ENCODE measurements around the gene RNF168.
"Not testable (repeated sequence)": the region's sequence is repeated elsewhere in the genome, so short reads cannot be mapped to it uniquely, and the experiment has no call there.

Gene RNF168

GRCh38 chr3:196531418-196531817, 27.9 kb upstream of the RNF168 start:
- H3K27me3 ChIP-seq (ENCODE audit: control insufficient read depth, insufficient read depth, low read length) = no peaks in the 10 kb centered on the region
- H3K9me3 ChIP-seq (ENCODE audit: control insufficient read depth, insufficient read depth, low read depth, low read length) = peaks cover 13% of the 10 kb centered on the region
- H3K27ac ChIP-seq (ENCODE audit: low read depth, low read length) = no peak overlapping the region
- H3K4me1 ChIP-seq (ENCODE audit: control insufficient read depth, insufficient read depth, low read length) = no peaks in the 10 kb centered on the region; the same call in 1 of the 2 replicates
- no peak overlapping the region for H3K4me3 ChIP-seq (ENCODE audit: low read depth, low read length)
- H3K9ac ChIP-seq (ENCODE audit: low read length) = no peak overlapping the region
- no peaks in the 10 kb centered on the region for H3K36me3 ChIP-seq (ENCODE audit: control insufficient read depth, insufficient read depth, low read length)

- no peaks in the 10 kb centered on the region for H3K36me3 ChIP-seq (ENCODE audit: control insufficient read depth, insufficient read depth, low read length)
- no peaks in the 10 kb centered on the region; the same call in 1 of the 2 replicates for H3K4me1 ChIP-seq (ENCODE audit: control insufficient read depth, insufficient read depth, low read length)
- H3K27me3 ChIP-seq (ENCODE audit: control insufficient read depth, insufficient read depth, low read length) = no peaks in the 10 kb centered on the region
- H3K9me3 ChIP-seq (ENCODE audit: control insufficient read depth, insufficient read depth, low read depth, low read length) = peaks cover 13% of the 10 kb centered on the region
- H3K27ac ChIP-seq (ENCODE audit: low read depth, low read length) = no peak overlapping the region; the same call in 1 of the 2 replicates
- H3K9ac ChIP-seq (ENCODE audit: low read length) = peak overlapping the region; percentile 83
- peak overlapping the region; percentile 67 for H3K4me3 ChIP-seq (ENCODE audit: low read depth, low read length)
These were observed 25.2 kb upstream of the RNF168 start for GRCh38 chr3:196528639-196529233.

GRCh38 chr3:196525141-196525540, 21.6 kb upstream of the RNF168 start:
- Histone ChIP-seq H3K27me3 (ENCODE audit: control insufficient read depth, insufficient read depth, low read length) (no peaks in the 10 kb centered on the region), H3K4me1 (ENCODE audit: control insufficient read depth, insufficient read depth, low read length) (no peaks in the 10 kb centered on the region; the same call in 1 of the 2 replicates), H3K27ac (ENCODE audit: low read depth, low read length) (no peak overlapping the region), H3K36me3 (ENCODE audit: control insufficient read depth, insufficient read depth, low read length) (no peaks in the 10 kb centered on the region), H3K9ac (ENCODE audit: low read length) (no peak overlapping the region), H3K9me3 (ENCODE audit: control insufficient read depth, insufficient read depth, low read depth, low read length) (peaks cover 25% of the 10 kb centered on the region), H3K4me3 (ENCODE audit: low read depth, low read length) (no peak overlapping the region)

GRCh38 chr3:196524527-196524926, 21.0 kb upstream of the RNF168 start:
- peaks cover 31% of the 10 kb centered on the region for H3K9me3 ChIP-seq (ENCODE audit: control insufficient read depth, insufficient read depth, low read depth, low read length)
- H3K9ac ChIP-seq (ENCODE audit: low read length) = no peak overlapping the region
- H3K27ac ChIP-seq (ENCODE audit: low read depth, low read length) = no peak overlapping the region
- no peaks in the 10 kb centered on the region for H3K36me3 ChIP-seq (ENCODE audit: control insufficient read depth, insufficient read depth, low read length)
- no peaks in the 10 kb centered on the region for H3K27me3 ChIP-seq (ENCODE audit: control insufficient read depth, insufficient read depth, low read length)
- no peaks in the 10 kb centered on the region; the same call in 1 of the 2 replicates for H3K4me1 ChIP-seq (ENCODE audit: control insufficient read depth, insufficient read depth, low read length)
- H3K4me3 ChIP-seq (ENCODE audit: low read depth, low read length) = no peak overlapping the region

GRCh38 chr3:196523841-196524240, 20.3 kb upstream of the RNF168 start:
- Histone ChIP-seq H3K36me3 (ENCODE audit: control insufficient read depth, insufficient read depth, low read length) (no peaks in the 10 kb centered on the region), H3K27me3 (ENCODE audit: control insufficient read depth, insufficient read depth, low read length) (no peaks in the 10 kb centered on the region), H3K4me3 (ENCODE audit: low read depth, low read length) (no peak overlapping the region), H3K9ac (ENCODE audit: low read length) (no peak overlapping the region), H3K27ac (ENCODE audit: low read depth, low read length) (no peak overlapping the region), H3K4me1 (ENCODE audit: control insufficient read depth, insufficient read depth, low read length) (peaks cover 2% of the 10 kb centered on the region; the same call in 1 of the 2 replicates), H3K9me3 (ENCODE audit: control insufficient read depth, insufficient read depth, low read depth, low read length) (peaks cover 38% of the 10 kb centered on the region)

- H3K27ac ChIP-seq (ENCODE audit: low read depth, low read length); H3K36me3 ChIP-seq (ENCODE audit: control insufficient read depth, insufficient read depth, low read length); H3K9ac ChIP-seq (ENCODE audit: low read length); H3K27me3 ChIP-seq (ENCODE audit: control insufficient read depth, insufficient read depth, low read length); H3K4me3 ChIP-seq (ENCODE audit: low read depth, low read length): not testable (repeated sequence)
- Histone ChIP-seq H3K9me3 (ENCODE audit: control insufficient read depth, insufficient read depth, low read depth, low read length) (peaks cover 49% of the 10 kb centered on the region), H3K4me1 (ENCODE audit: control insufficient read depth, insufficient read depth, low read length) (peaks cover 11% of the 10 kb centered on the region)
These were observed 17.7 kb upstream of the RNF168 start for GRCh38 chr3:196521291-196521690.

GRCh38 chr3:196519718-196520082, 16.1 kb upstream of the RNF168 start:
- no peak overlapping the region for H3K27ac ChIP-seq (ENCODE audit: low read depth, low read length)
- H3K9me3 ChIP-seq (ENCODE audit: control insufficient read depth, insufficient read depth, low read depth, low read length) = peaks cover 49% of the 10 kb centered on the region
- peaks cover 11% of the 10 kb centered on the region for H3K4me1 ChIP-seq (ENCODE audit: control insufficient read depth, insufficient read depth, low read length)
- H3K9ac ChIP-seq (ENCODE audit: low read length) = no peak overlapping the region
- H3K36me3 ChIP-seq (ENCODE audit: control insufficient read depth, insufficient read depth, low read length) = no peaks in the 10 kb centered on the region
- H3K4me3 ChIP-seq (ENCODE audit: low read depth, low read length) = no peak overlapping the region
- no peaks in the 10 kb centered on the region for H3K27me3 ChIP-seq (ENCODE audit: control insufficient read depth, insufficient read depth, low read length)

- H3K4me3 ChIP-seq (ENCODE audit: low read depth, low read length) = no peak overlapping the region
- H3K27ac ChIP-seq (ENCODE audit: low read depth, low read length) = no peak overlapping the region
- peak overlapping the region; percentile 0 for H3K9ac ChIP-seq (ENCODE audit: low read length)
- peaks cover 49% of the 10 kb centered on the region for H3K9me3 ChIP-seq (ENCODE audit: control insufficient read depth, insufficient read depth, low read depth, low read length)
- H3K27me3 ChIP-seq (ENCODE audit: control insufficient read depth, insufficient read depth, low read length) = no peaks in the 10 kb centered on the region
- H3K36me3 ChIP-seq (ENCODE audit: control insufficient read depth, insufficient read depth, low read length) = no peaks in the 10 kb centered on the region
- H3K4me1 ChIP-seq (ENCODE audit: control insufficient read depth, insufficient read depth, low read length) = peaks cover 11% of the 10 kb centered on the region
These were observed 15.6 kb upstream of the RNF168 start for GRCh38 chr3:196518966-196519717.

GRCh38 chr3:196517919-196518318, 14.4 kb upstream of the RNF168 start:
- no peaks in the 10 kb centered on the region for H3K27me3 ChIP-seq (ENCODE audit: control insufficient read depth, insufficient read depth, low read length)
- H3K27ac ChIP-seq (ENCODE audit: low read depth, low read length) = no peak overlapping the region; the same call in 1 of the 2 replicates
- H3K4me3 ChIP-seq (ENCODE audit: low read depth, low read length) = 0 out of 2 replicates have a peak overlapping the region, but pooled peaks have one; percentile 22
- peaks cover 49% of the 10 kb centered on the region for H3K9me3 ChIP-seq (ENCODE audit: control insufficient read depth, insufficient read depth, low read depth, low read length)
- peaks cover 11% of the 10 kb centered on the region for H3K4me1 ChIP-seq (ENCODE audit: control insufficient read depth, insufficient read depth, low read length)
- H3K9ac ChIP-seq (ENCODE audit: low read length) = no peak overlapping the region
- no peaks in the 10 kb centered on the region for H3K36me3 ChIP-seq (ENCODE audit: control insufficient read depth, insufficient read depth, low read length)

- Histone ChIP-seq H3K4me3 (ENCODE audit: low read depth, low read length) (peak overlapping the region; percentile 22; the same call in 1 of the 2 replicates), H3K27me3 (ENCODE audit: control insufficient read depth, insufficient read depth, low read length) (no peaks in the 10 kb centered on the region), H3K27ac (ENCODE audit: low read depth, low read length) (peak overlapping the region; percentile 81; the same call in 1 of the 2 replicates), H3K36me3 (ENCODE audit: control insufficient read depth, insufficient read depth, low read length) (no peaks in the 10 kb centered on the region), H3K4me1 (ENCODE audit: control insufficient read depth, insufficient read depth, low read length) (peaks cover 11% of the 10 kb centered on the region), H3K9me3 (ENCODE audit: control insufficient read depth, insufficient read depth, low read depth, low read length) (peaks cover 45% of the 10 kb centered on the region), H3K9ac (ENCODE audit: low read length) (peak overlapping the region; percentile 47)
These were observed 13.7 kb upstream of the RNF168 start for GRCh38 chr3:196517162-196517800.

Measured in HUES6 (cell line).